HG03469 (cell line): ENCODE measurements around the gene FLT3.
"Not testable (repeated sequence)": the region's sequence is repeated elsewhere in the genome, so short reads cannot be mapped to it uniquely, and the experiment has no call there.

Experiments used
- ATAC-seq: cut with Tn5 transposase; IDR thresholded peaks from one replicate; pipeline ENCODE4 v1.9.1; 2021; ENCODE audit warnings: mild to moderate bottlenecking, moderate library complexity, moderate number of reproducible peaks; ENCODE audit not compliant: unreplicated experiment

Gene FLT3

DNA sequence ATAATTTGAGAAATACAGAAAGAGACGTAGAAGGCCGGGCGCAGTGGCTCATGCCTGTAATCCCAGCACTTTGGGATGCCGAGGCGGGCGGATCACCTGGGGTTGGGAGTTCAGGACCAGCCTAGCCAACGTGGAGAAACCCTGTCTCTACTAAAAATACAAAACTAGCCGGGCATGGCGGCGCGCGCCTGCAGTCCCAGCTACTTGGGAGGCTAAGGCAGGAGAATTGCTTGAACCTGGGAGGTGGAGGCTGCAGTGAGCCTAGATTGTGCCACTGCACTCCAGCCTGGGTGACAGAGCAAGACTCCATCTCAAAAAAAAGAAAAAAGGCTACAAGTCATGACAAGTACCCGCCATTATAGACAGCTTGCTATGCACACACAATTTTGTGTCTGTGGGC is 95.4 kb downstream of the FLT3 start:
- not testable (repeated sequence) for ATAC-seq

DNA sequence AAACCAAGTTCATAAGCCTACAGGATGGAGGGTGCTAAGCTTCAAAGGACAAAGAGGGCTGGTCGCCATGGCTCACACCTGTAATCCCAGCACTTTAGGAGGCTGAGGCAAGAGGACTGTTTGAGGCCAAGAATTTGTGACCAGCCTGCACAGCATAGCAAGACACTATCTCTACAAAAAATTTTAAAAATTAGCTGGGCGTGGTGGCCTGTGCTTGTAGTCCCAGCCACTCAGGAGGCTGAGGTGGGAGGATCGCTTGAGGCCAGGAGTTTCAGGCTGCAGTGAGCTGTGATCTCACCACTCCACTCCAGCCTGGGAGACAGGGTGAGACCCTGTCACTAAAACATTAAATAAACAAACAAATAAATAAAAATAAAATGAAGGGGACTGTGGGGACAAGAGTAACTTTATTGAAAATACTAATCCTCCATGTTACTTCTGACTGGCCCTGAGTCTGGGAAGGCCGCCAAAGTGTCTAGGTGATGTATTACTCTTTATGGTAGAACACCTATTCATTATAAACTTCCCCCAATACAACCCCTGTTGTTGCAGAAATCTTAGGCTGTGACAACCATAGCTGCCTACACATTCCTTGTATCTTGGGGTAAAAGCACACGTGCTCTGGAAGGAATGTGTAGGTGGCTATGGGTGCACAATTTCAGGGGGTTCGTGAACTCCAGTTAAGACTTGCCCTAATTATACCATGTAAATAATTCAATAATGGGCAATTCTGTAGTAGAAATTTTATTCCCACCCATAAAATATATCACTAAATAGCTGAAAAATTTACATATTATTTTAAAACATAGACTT is 97.3 kb downstream of the FLT3 start:
- no peak for ATAC-seq

DNA sequence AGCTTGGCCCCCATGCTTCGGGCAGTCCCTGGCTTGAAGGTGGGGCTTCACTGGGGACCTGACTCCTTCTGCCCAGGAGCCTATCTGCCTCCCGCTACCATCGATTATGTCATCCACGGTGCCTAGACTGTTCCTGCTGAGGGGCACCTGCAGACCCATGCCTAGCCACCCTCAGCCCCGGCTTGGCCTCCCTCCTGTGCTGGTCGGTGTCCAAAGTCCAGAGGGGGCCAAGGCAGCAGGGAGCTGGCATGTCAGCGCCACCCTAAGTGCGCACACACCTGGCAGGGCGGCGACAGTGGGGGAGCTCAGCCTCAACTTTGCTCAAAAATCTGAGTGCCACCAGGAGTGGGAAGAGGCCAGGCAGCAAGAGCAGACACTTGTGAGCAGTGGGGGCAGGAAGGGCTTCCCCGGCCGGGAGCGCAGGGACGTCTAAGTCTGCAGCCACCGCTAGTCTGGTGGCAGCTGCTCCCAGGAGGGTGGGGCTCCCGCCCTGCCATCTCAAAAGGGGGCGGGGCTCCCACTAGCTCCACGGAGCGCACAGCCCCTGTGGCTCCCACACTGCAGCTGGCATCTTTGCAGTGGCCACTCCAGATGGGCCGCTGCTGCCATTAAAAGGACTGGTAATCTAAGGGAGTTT is 98.4 kb downstream of the FLT3 start:
- ATAC-seq: no peak

DNA sequence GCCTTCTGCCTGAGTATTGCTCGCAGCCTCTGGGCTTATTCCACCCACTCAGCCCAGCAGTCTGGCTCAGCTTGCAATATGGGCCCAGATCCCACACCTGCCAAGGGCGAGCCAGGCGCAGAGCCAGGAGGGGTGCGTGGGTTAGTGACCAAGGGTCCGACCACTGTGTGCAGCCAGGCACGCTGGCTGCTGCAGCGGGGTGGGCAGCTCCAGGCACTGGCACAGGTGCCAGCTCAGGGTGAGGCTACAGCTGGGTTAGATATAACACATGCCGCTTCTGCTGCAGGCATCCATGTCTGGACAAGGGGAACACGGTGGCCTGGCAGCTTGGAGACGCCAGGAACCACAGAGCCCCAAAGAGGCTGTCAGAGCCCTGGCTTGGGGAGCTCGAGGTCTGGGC is 99.3 kb downstream of the FLT3 start:
- ATAC-seq: no peak

DNA sequence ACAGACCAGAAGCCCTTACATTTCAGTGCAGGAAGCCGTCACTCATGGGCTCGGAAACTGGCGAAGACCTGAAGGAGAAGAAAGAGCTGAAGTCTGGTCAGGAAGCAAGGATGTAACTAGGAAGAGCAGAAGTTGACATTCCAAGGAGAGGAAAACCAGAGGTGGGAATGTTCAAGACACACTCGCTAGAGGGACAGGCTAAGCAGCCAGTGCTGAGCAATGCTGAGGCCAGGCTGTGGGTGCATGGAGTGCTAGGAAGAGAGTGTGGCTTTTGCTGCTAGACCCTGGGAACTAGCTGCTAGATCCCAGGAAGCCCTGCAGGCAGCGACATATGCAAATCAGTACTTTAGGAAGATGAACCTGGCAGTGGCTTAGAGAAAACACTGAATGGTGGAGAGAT is 99.8 kb downstream of the FLT3 start:
- ATAC-seq: no peak

DNA sequence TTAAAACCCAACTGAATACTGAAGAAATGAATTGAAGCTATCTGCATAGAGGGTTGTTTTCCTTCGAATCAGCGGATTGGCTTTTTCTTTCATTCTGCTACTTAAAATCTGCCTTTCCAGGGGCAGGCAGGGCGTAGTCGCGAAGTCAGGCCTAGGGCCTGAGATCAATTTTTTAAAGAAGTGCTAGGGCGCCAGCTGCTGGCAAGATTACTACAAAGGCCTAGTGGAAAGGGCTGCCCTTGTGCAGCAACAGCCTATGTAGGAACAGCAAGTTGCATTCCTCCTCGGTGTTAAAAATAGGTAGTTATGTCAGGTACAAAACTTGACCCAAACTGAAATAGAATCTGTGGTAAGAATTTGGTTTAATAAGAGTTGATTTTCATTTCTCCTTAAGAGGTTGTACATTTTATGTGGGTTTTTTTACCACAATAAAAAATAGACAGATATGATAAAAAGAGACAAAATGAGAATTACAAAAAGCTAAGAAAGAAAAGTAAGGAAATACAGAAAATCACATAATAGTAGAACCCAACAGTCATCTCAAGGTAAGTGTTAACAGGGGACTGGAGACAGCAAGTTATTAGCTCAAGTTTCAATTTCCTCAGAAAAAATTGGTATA is 102.4 kb downstream of the FLT3 start:
- ATAC-seq: no peak

DNA sequence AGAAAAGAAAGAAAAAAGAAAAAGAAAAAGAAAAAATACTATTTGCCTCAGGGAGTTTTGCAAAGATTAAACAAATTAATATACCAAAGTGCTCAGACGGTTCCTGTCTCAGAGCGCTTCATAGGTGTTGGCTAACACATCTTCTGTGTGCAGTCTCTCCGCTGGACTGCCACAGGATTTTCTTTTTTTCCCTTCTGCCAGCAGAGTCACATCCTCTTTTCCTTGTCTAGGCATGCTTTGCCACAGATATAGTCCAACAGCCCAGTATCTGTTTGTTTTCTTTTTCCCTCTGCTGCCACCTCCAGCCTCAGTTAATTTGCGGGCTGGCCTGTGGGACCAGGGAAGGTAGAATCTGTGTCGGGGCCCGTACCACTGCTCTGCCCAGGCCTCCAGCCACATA is 108.5 kb downstream of the FLT3 start:
- no peak for ATAC-seq

DNA sequence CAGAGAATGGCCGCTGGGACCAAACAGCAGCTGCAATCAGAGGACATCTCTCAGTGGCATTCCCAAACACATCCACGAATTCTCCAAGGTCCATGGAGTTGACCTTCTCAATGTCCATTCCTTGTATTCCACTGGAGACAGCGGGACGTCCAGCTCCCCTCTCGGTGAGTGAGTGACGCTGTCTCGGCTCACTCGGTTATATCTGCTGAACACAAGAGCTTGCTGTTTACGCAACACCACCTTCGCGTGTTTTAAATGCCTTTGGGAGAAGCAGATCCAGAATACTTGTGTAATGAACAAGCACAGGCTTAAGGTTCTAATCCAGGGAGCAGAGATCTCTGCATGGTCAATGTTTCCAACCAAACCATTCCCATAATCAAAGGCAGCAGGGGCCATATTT is 111.9 kb downstream of the FLT3 start, which contains the start of gene URAD:
Gene URAD, minus strand, starts transcription at position 174 of the 400 bp plus-strand sequence. Its CDS starts 56 bp downstream, at position 118.
- no peak for ATAC-seq

DNA sequence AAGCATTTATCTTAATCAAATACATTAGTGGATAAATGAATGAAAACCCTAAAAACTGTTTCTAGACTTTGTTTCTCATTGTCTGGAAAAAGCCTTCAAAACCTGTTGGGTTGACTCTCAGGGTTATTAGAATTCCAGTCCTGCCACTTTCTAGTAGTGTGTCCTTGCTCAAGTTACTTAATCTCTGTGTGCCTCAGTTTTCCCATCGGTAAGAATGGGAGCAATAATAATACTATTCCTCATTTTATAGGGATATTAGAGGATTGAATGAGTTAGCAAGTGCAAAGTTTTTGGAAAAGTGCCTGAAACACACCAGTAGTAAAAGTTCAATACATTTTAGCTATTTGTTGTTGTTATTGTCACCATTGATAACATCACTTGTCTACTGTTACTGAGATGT is 114.8 kb downstream of the FLT3 start:
- no peak for ATAC-seq

DNA sequence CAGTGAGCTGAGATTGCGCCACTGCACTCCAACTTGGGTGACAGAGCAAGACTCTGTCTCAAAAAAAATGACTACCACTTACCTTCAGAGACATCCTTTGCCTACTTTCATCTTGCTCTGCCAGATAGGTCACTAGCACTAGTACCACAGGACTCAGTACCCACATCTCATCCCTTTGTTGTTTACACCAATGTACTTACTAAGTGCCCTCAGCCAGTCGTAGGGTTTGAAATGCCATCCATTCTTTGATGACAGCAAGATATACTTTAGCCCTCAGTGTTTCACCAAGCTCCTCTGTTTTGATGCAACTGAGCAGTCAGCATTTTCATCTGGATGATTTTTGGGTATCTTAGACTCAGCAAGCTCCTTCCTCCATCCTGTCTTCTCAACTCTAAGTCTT is 118.0 kb downstream of the FLT3 start:
- no peak for ATAC-seq

DNA sequence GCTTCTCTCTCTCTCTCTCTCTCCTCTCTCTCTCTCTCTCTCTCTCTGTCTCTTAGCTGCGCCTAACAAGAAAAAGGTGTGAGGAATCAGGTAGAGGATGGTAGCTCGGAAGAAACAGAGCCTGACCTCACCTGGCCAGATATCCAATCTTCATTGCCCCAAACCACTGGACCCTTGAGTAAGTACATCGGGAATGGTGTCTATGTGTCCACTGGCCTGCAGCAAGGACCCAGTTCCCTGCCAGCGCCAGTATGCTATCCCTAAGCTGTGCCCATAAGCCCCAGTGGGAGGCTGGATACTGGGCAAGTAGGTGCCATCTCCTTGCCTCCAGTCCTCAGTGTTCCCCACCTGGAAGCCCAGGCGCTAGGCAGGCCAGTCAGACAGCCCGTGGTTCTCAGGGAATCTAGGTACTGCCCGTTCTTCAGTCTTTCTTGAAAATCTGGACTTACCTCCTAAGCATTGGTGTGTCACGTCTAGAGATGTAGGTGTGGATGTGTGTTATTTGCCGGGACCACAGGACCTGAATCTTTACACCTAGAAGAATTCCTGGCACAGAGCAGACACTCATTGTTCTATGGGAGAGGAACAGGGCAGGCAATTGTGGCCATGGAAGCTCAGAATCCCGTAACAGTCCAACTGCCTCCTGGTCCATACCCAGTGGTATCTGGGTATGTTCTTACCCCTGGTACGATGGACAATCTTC is 119.2 kb downstream of the FLT3 start:
- ATAC-seq: no peak

DNA sequence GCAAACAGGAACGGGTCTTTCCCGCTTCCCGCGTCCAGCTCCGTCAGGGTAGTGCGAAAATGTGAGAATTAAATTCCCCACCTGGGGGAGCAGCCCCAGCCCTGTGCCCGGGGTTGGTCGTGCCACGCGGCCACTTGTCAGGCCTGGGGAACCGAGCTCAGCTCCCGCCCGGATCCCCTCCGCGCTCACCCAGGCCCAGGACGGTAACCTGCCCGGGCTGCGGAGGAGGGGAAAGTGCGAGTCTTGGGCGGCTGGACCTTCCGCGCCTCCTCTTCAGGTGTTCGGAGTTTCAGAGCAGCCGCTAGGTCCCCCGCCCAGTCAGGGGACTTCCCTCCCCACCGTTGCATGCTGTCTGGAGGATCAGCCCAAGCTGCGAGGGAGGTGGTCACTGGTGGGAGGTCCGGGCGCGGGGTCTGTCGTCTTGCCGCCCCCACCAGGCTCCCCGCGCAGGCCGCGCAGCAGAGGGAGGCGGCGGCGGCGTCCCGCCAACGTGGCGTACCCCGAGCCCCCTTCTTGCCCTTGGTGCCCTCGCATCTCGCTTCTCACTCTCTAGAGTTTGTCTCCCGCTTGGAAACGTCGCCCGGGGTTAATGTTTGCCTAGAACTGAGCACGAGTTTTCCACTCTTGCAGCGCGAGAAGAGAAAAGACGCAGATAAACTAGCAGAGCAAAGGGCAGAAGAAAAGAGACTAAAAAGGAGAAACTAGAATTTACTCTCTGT is 119.9 kb downstream of the FLT3 start:
- no peak for ATAC-seq

DNA sequence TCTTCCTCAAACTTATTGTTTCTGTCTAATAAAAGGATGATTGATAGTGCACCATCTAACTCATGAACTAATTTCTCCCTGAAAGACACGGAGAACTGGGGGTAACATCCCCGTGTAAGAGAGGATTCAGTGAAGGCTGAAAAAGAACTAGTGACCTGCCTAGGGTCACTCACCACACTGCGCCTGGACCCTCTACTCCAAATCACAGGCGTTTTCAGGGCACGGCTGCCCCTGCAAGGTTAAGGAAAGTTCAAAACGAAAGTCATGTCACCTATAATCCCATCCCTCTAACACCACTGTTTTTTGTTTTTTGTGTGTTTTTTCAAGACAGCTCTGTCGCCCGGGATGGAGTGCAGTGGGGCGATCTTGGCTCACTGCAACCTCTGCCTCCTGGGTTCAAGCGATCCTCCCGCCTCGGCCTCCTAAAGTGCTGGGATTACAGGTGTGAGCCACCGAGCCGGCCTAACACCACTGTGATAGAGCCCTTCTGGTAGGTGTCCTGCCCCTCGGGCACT is 120.6 kb downstream of the FLT3 start:
- no peak for ATAC-seq

DNA sequence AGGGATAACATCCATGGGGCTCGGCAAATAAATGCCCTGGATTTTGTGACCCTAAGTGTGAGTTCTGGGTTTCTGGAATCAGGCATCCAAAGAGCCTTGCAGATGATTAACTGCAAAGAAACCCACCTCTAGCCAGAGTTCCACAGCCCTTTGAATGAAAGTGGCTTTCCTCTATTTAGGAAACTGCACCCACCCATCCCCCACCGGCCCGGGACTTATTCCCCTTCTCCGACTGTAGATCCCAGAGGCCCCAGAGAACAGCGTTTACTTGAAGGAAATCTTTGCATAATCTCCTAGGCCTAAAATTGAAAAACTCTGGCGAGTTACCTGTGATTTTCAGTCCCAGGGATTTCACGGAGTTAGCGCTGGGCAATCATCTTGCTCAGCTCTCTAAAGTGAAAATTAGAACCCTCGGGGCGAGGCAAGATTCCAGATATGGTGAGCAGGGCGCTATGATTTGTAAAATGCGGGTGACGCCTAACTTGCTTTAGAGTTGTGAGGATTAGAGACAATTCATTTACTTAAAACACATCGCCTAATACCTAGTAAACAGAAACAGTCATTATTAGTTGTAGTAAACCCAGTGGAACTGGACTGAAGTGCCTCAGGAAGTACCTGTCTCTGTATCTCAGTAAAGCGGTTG is 121.3 kb downstream of the FLT3 start:
- no peak for ATAC-seq

DNA sequence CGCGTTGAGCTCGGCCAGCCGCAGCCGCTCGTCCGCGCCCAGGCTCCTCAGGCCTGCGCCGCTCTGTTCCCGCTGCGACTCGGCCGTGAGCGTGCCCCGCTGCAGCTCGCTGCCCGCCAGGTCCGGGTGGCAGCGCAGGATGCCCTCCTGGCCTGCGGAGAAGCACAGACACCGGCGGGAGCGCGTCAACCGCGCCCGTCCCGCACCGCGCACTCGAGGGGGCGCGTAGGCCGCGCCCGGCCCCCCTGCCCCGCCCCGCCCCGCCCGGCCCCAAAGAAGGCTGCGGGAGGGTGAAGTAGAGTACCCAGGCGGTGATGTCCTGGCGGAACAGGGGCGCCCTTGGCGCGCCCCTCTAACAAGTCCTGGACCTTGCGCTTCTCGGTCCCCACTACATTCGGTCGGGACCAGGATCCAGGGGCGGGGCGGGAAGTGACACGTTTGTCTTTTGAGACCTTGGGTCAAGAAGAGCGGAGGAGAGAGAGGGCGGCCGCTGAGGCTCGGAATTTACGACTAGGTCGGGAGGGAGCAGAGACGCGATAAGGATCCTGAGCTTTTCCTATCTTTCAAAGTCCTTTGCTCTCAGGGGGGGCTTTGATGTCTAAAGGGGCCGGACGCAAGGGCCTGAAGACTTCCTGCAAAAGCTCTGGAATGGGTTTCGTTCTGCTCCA is 121.9 kb downstream of the FLT3 start:
- ATAC-seq: no peak

DNA sequence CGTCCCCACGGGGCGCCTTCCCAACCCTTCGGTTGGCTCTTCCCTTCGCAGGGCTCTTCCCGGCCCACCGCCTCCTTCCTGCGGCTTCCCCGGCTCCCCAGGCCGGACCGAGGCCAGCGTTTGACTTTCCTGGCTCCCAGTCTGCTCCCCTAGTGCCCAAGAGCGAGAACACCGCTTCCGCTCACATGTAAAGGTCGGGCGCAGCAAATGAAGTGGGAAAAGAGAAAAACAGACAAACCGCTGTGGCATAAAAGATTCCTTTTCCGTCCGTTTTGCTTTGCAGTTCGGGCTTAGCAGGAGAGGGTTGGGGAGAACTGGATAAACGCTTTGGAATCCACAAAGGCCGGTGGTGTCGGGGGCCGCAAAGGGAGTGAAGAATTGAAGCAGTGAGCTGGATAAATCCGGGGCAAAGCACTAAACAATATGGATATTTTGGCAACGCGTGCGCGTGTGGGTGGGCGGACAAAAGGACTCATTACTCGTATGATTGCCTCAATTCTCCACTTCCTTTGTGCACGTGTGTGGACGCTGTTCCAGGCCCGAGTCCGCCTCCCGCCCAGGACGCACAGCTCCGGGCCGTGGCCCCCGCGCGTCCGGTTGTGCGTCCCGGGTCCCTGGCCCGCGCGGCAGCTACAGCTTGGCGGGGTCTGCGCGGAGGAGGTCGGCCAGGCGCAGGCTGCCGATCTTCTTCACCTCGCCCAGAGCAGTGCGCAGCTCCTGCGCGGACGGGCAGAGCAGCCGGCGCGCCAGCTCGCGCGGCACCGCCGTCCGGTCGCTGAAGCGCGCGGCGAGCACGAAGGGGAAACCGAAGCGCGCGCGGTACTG is 122.7 kb downstream of the FLT3 start:
- ATAC-seq: no peak

DNA sequence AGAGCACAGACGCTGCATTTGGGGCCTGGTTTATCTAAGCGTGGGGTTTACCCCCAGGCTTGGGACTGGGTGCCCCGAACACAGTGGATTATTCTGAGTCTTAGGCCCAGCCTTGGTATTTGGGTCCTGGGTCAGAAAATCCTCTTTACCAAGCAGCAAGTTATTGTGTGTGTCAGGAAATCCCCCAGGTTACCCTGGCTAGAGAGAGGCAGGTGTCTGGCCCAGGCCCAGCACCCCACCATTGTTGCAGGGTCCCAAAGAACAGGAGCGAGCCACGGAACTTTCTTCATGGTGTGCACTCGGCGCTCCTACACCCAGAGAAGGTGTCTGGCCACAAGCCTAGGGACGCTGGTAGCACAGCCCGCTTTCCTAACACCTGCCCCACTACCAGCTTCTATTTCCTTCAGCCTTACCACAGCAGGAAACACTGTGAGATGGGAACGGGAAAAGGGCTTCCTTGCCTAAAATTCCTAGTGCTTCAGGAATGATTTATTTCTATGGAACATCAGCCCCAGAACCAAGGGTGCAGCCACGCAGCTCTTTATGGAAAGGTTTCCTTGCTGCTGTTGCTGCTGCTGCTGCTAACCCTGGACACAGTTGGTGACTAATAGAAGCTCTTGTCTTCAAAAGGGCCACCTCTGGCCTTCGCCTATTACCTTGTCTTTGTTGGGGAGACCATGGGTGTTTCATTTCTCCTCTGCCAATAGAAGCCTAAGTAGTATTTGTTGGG is 123.8 kb downstream of the FLT3 start:
- ATAC-seq: no peak
